Esophagus muscularis mucosa (tissue), 3 donors: ENCODE results near the gene ACADS.

Source experiments
- POLR2A ChIP-seq: fragments of 450-650 bp; IDR thresholded peaks from one replicate; pipeline ENCODE4 v1.6.1; 2017; ENCODE audit warnings: antibody characterized with exemption, moderate library complexity, mild to moderate bottlenecking, low read depth
- POLR2AphosphoS5 ChIP-seq, 2 donors: sonication (generic); formaldehyde crosslinking; IDR thresholded peaks; one replicate each; pipeline ENCODE4 v1.6.1; 2017; ENCODE audit warnings: antibody characterized with exemption in 2 of 2
- TF ChIP-seq, protein P1 (sequence below), 3 experiments: fragments of 200-600 bp in 2 of 3; fragments of 450-650 bp in 1 of 3; sonication (generic) in 2 of 3; IDR thresholded peaks; one replicate each; pipeline ENCODE4 v1.5.1; 2017 to 2019; ENCODE audit warnings: antibody characterized with exemption in 3 of 3, mild to moderate bottlenecking in 2 of 3, moderate library complexity in 1 of 3

DNA sequence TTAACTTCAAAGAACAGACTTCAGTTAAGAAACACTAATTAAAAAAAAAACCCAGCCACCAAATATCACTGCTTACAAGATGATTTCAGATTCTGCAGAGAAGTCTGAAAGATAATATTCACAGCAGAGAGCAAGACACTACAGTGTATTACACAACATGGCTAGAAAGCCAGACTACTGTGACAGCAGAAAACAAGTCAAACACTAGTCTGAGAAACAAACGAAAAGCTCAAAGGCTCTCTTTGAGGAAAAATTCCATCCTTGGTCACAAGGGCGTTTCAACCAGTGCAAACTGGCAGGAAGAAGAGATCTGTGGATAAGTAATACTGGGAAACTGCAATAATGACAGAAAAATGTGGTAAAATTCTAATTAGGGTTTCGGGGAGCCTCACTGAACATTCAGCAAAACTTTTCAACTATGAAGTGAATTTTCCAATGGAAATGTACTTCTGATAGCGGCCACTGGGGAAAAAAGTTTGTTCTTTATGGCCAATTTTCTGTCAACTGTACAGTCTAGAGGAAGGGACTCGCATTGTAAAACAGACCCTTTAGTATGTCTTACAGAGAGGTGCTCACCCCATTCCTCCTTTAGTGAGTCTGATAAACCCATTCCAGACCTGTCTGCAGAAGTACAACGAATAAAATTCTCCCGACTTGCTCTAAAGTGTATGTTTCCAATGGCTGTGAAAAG, 50.4 kb downstream of the ACADS start:
- TF ChIP-seq, protein P1, sequence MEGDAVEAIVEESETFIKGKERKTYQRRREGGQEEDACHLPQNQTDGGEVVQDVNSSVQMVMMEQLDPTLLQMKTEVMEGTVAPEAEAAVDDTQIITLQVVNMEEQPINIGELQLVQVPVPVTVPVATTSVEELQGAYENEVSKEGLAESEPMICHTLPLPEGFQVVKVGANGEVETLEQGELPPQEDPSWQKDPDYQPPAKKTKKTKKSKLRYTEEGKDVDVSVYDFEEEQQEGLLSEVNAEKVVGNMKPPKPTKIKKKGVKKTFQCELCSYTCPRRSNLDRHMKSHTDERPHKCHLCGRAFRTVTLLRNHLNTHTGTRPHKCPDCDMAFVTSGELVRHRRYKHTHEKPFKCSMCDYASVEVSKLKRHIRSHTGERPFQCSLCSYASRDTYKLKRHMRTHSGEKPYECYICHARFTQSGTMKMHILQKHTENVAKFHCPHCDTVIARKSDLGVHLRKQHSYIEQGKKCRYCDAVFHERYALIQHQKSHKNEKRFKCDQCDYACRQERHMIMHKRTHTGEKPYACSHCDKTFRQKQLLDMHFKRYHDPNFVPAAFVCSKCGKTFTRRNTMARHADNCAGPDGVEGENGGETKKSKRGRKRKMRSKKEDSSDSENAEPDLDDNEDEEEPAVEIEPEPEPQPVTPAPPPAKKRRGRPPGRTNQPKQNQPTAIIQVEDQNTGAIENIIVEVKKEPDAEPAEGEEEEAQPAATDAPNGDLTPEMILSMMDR (IDR thresholded peaks at IDR 0.05), result peak in 1 of 3 experiments; percentile 25
- TF ChIP-seq POLR2A (no peak), POLR2AphosphoS5 (IDR thresholded peaks at IDR 0.05) (no peak)
